Upper lobe of left lung (tissue), 4 donors: ENCODE measurements around the gene CIPC.

ENCODE experiments used
- POLR2A ChIP-seq, 4 donors: fragments of 450-650 bp; IDR thresholded peaks; one replicate each; pipeline ENCODE4 v1.5.1; 2016 to 2017; ENCODE audit warnings: antibody characterized with exemption in 4 of 4, mild to moderate bottlenecking in 2 of 4
- TF ChIP-seq, protein P1 (sequence below), 6 experiments: fragments of 450-650 bp in 4 of 6; fragments of 200-600 bp in 2 of 6; sonication (generic) in 2 of 6; IDR thresholded peaks; one replicate each; pipeline ENCODE4 v1.5.1; 2016 to 2019; ENCODE audit warnings: antibody characterized with exemption in 6 of 6

GRCh38 chr14:77107228-77107627 is 9.2 kb downstream of the CIPC start:
- TF ChIP-seq POLR2A (IDR thresholded peaks at IDR 0.05): no peak
- TF ChIP-seq, protein P1, sequence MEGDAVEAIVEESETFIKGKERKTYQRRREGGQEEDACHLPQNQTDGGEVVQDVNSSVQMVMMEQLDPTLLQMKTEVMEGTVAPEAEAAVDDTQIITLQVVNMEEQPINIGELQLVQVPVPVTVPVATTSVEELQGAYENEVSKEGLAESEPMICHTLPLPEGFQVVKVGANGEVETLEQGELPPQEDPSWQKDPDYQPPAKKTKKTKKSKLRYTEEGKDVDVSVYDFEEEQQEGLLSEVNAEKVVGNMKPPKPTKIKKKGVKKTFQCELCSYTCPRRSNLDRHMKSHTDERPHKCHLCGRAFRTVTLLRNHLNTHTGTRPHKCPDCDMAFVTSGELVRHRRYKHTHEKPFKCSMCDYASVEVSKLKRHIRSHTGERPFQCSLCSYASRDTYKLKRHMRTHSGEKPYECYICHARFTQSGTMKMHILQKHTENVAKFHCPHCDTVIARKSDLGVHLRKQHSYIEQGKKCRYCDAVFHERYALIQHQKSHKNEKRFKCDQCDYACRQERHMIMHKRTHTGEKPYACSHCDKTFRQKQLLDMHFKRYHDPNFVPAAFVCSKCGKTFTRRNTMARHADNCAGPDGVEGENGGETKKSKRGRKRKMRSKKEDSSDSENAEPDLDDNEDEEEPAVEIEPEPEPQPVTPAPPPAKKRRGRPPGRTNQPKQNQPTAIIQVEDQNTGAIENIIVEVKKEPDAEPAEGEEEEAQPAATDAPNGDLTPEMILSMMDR (IDR thresholded peaks at IDR 0.05): no peak
